H1 (cell line): ENCODE measurements around the gene ZGRF1. TPM values are rescaled to one million over a fixed set of nuclear protein-coding genes. Genes with fewer than 3 reads are reported as not detected.
A peak's percentile ranks its signal among the peaks of the same experiment; 100 is the strongest.

ENCODE experiments used
- CTCF ChIA-PET: fragments of 300-600 bp; sonication (Branson Sonifier 250); formaldehyde crosslinking; loops from one replicate; lab custom pipeline; 2021; ENCODE audit not compliant: partially characterized antibody; lab: Charles Lee
- POLR2A ChIA-PET: fragments of 300-600 bp; sonication (Branson Sonifier 250); formaldehyde crosslinking; loops from one replicate; lab custom pipeline; 2021; ENCODE audit warnings: inconsistent platforms; ENCODE audit not compliant: partially characterized antibody; lab: Charles Lee
- DNase-seq, 2 experiments: peaks; one replicate each; pipeline versions ENCODE4 v3.0.0 to v3.0.0-alpha.2; 2010 to 2022; ENCODE audit warnings: low spot score in 2 of 2, low read depth in 1 of 2, mixed read lengths in 1 of 2
- FAIRE-seq: peaks from 2 replicates; lab custom pipeline; 2011; peaks lifted over from hg19 to GRCh38; lab: Jason Lieb, UNC
- H2AFZ ChIP-seq: 2 replicates; pipeline ENCODE4 v1.8.1; 2012; ENCODE audit warnings: low read length, inconsistent platforms
- H2AK5ac ChIP-seq: 2 replicates; pipeline ENCODE4 v1.6.1; 2013; ENCODE audit warnings: low read depth, low read length
- H2BK120ac ChIP-seq: replicated peaks from 2 replicates; pipeline ENCODE3; 2013; ENCODE audit warnings: low read depth, low read length, inconsistent platforms
- H2BK12ac ChIP-seq: 2 replicates; pipeline ENCODE4 v1.6.1; 2013; ENCODE audit warnings: low read depth, low read length
- H2BK15ac ChIP-seq: 2 replicates; pipeline ENCODE4 v1.6.1; 2013; ENCODE audit warnings: low read length
- H2BK20ac ChIP-seq: 2 replicates; pipeline ENCODE4 v1.6.1; 2013; ENCODE audit warnings: low read length
- H2BK5ac ChIP-seq: 2 replicates; pipeline ENCODE4 v1.6.1; 2013; ENCODE audit warnings: low read depth, low read length
- H3K14ac ChIP-seq: 2 replicates; pipeline ENCODE4 v1.6.1; 2013; ENCODE audit warnings: inconsistent platforms; ENCODE audit not compliant: insufficient read length
- H3K18ac ChIP-seq: 2 replicates; pipeline ENCODE4 v1.6.1; 2013; ENCODE audit warnings: low read length; ENCODE audit errors: extremely low read depth
- H3K23ac ChIP-seq: 2 replicates; pipeline ENCODE4 v1.6.1; 2013; ENCODE audit warnings: inconsistent platforms; ENCODE audit not compliant: insufficient read length
- H3K23me2 ChIP-seq: 2 replicates; pipeline ENCODE4 v1.6.1; 2013; ENCODE audit warnings: low read depth, low read length
- H3K27ac ChIP-seq: 2 replicates; pipeline ENCODE4 v1.6.1; 2011; ENCODE audit warnings: low read depth, low read length, inconsistent platforms
- H3K27me3 ChIP-seq, 4 experiments: replicated peaks in 1 of 4; 1 replicate in 1 of 4; 2 replicates in 3 of 4; pipeline versions ENCODE4 v1.6.1 to v1.8.1; 2011 to 2013; ENCODE audit warnings: low read length in 3 of 4, mild to moderate bottlenecking in 3 of 4, inconsistent platforms in 2 of 4, mixed read lengths in 2 of 4, moderate library complexity in 1 of 4; ENCODE audit not compliant: control insufficient read depth in 3 of 4, insufficient read depth in 3 of 4; ENCODE audit errors: extremely low read depth in 1 of 4
- H3K36me3 ChIP-seq, 4 experiments: 2 replicates each; pipeline versions ENCODE4 v1.6.1 to v1.8.1; 2011 to 2013; ENCODE audit warnings: mild to moderate bottlenecking in 4 of 4, low read length in 3 of 4, moderate library complexity in 2 of 4, control low read depth in 1 of 4, inconsistent platforms in 1 of 4; ENCODE audit not compliant: insufficient read depth in 4 of 4, control insufficient read depth in 2 of 4
- H3K4ac ChIP-seq: replicated peaks from 2 replicates; pipeline ENCODE3; 2013; ENCODE audit warnings: low read length, low read depth, mixed read lengths, inconsistent platforms; ENCODE audit not compliant: insufficient read length
- H3K4me1 ChIP-seq, 4 experiments: replicated peaks in 1 of 4; 1 replicate in 1 of 4; 2 replicates in 3 of 4; pipeline versions ENCODE4 v1.6.1 to v1.8.1; 2011 to 2013; ENCODE audit warnings: low read length in 3 of 4, inconsistent platforms in 2 of 4, mixed read lengths in 1 of 4; ENCODE audit not compliant: insufficient read depth in 4 of 4, control insufficient read depth in 3 of 4
- H3K4me2 ChIP-seq, 2 experiments: 2 replicates each; pipeline versions ENCODE4 v1.6.1 to v1.8.1; 2011 to 2013; ENCODE audit warnings: low read depth in 2 of 2, low read length in 2 of 2, control low read depth in 1 of 2, inconsistent platforms in 1 of 2, mild to moderate bottlenecking in 1 of 2; ENCODE audit not compliant: insufficient read depth in 1 of 2
- H3K4me3 ChIP-seq, 4 experiments: fragments of 200-600, 300-600 bp in 1 of 4; sonication (generic), shearing (Covaris generic), sonication (Bioruptor Twin) in 1 of 4; 2 replicates each; pipeline versions ENCODE4 v1.5.1 to v1.8.1; 2011 to 2016; ENCODE audit warnings: low read length in 4 of 4, low read depth in 3 of 4, control low read depth in 2 of 4, inconsistent platforms in 2 of 4, mild to moderate bottlenecking in 2 of 4, mixed read lengths in 1 of 4, moderate library complexity in 1 of 4; ENCODE audit not compliant: insufficient read depth in 2 of 4; ENCODE audit errors: extremely low read depth in 1 of 4
- H3K56ac ChIP-seq: replicated peaks from 2 replicates; pipeline ENCODE3; 2013; ENCODE audit warnings: low read depth, mild to moderate bottlenecking, mixed read lengths, low read length, inconsistent platforms; ENCODE audit not compliant: insufficient read length
- H3K79me1 ChIP-seq: 2 replicates; pipeline ENCODE4 v1.6.1; 2013; ENCODE audit warnings: low read depth, low read length, control low read depth
- H3K79me2 ChIP-seq, 2 experiments: 2 replicates each; pipeline versions ENCODE4 v1.6.1 to v1.8.1; 2012 to 2013; ENCODE audit warnings: low read length in 2 of 2, mild to moderate bottlenecking in 2 of 2, inconsistent platforms in 1 of 2; ENCODE audit not compliant: insufficient read depth in 2 of 2, control insufficient read depth in 1 of 2
- H3K9ac ChIP-seq, 4 experiments: replicated peaks in 1 of 4; 1 replicate in 1 of 4; 2 replicates in 3 of 4; pipeline versions ENCODE4 v1.6.1 to v1.8.1; 2011 to 2013; ENCODE audit warnings: low read depth in 3 of 4, low read length in 3 of 4, control low read depth in 2 of 4, mild to moderate bottlenecking in 2 of 4, moderate library complexity in 2 of 4, inconsistent platforms in 1 of 4; ENCODE audit errors: extremely low read depth in 1 of 4
- H3K9me3 ChIP-seq, 2 experiments: 2 replicates each; pipeline versions ENCODE4 v1.6.1 to v1.8.1; 2012 to 2013; ENCODE audit warnings: mild to moderate bottlenecking in 2 of 2, moderate library complexity in 2 of 2, control low read depth in 1 of 2, inconsistent platforms in 1 of 2, low read depth in 1 of 2, low read length in 1 of 2, mixed read lengths in 1 of 2; ENCODE audit not compliant: insufficient read depth in 2 of 2
- H4K20me1 ChIP-seq, 2 experiments: replicated peaks in 1 of 2; 2 replicates each; pipeline versions ENCODE3 to v1.8.1; 2011 to 2013; ENCODE audit warnings: inconsistent platforms in 2 of 2, low read length in 2 of 2, mild to moderate bottlenecking in 1 of 2; ENCODE audit not compliant: insufficient read depth in 2 of 2, control insufficient read depth in 1 of 2
- H4K5ac ChIP-seq: 2 replicates; pipeline ENCODE4 v1.6.1; 2013; ENCODE audit warnings: low read length, low read depth, mixed read lengths, inconsistent platforms; ENCODE audit not compliant: insufficient read length
- H4K8ac ChIP-seq: 2 replicates; pipeline ENCODE4 v1.8.0; 2013; ENCODE audit warnings: mild to moderate bottlenecking, moderate library complexity, low read length, inconsistent platforms; ENCODE audit not compliant: insufficient read depth; ENCODE audit errors: extremely low read depth
- H4K91ac ChIP-seq: replicated peaks from 2 replicates; pipeline ENCODE3; 2013; ENCODE audit warnings: low read length, mixed read lengths, inconsistent platforms; ENCODE audit not compliant: insufficient read length
- KDM5A ChIP-seq: fragments of 200-600 bp; IDR thresholded peaks from 2 replicates; pipeline ENCODE4 v1.7.1; 2012; ENCODE audit warnings: mild to moderate bottlenecking, low read length, inconsistent platforms, mixed read lengths
- SIN3A ChIP-seq, 2 experiments: IDR thresholded peaks in 1 of 2; conservative IDR thresholded peaks in 1 of 2; 2 replicates each; pipeline ENCODE4 v1.6.1; 2011 to 2012; ENCODE audit warnings: low read length in 2 of 2, improper control_type of control experiment in 1 of 2, low read depth in 1 of 2, mild to moderate bottlenecking in 1 of 2
- SP2 ChIP-seq: IDR thresholded peaks from 2 replicates; pipeline ENCODE4 v1.6.1; 2012; ENCODE audit warnings: mild to moderate bottlenecking, low read length, inconsistent platforms
- TAF7 ChIP-seq: optimal IDR thresholded peaks from 2 replicates; pipeline ENCODE3; 2011; ENCODE audit warnings: low read depth, mild to moderate bottlenecking, inconsistent platforms, low read length, moderate library complexity, borderline replicate concordance
- WGBS, 2 experiments: shearing (Covaris generic) in 1 of 2; methylation state at CpG; one replicate each; pipeline versions ENCODE4 v1.1.6 to v1.1.7; 2013 to 2015; ENCODE audit warnings: low lambda C conversion rate in 2 of 2, mixed read lengths in 2 of 2, inconsistent platforms in 1 of 2, low coverage in 1 of 2, missing lambda C conversion rate in 1 of 2; ENCODE audit not compliant: insufficient replicate concordance in 2 of 2, insufficient coverage in 1 of 2, insufficient read length in 1 of 2; ENCODE audit errors: extremely low coverage in 1 of 2, missing lambda C conversion rate in 1 of 2; 5-methylcytosine and 5-hydroxymethylcytosine counted together
- polyA plus RNA-seq, 7 experiments: library from polyadenylated mRNA; depleted of rRNA in 3 of 7; stranded (reverse) in 5 of 7; unstranded in 2 of 7; fragments of >200 nt in 5 of 7; fragments of 200-250 nt in 2 of 7; gene quantifications; 1 replicate in 5 of 7; 2 replicates in 1 of 7; 4 replicates in 1 of 7; pipeline versions ENCODE4 v1.2.1 to v1.2.3, GENCODE V29; 2011 to 2013; ENCODE audit warnings: missing spikeins in 2 of 7, mixed read lengths in 2 of 7
- total RNA-seq: library from RNA; stranded (reverse); fragmentation: NEBNext Ultra II Directional; extraction: Animal tissue kit (Norgen Biotek cat#: 25700); gene quantifications from 2 replicates; pipeline ENCODE4 v1.2.1, GENCODE V29; 2021

ZGRF1 gene
- total and polyA plus RNA-seq, 2 of the 8 experiments (the other 6 are each of a cell fraction or from before 2014, with no cell fraction given), result 12.0 to 44.6 TPM

DNA sequence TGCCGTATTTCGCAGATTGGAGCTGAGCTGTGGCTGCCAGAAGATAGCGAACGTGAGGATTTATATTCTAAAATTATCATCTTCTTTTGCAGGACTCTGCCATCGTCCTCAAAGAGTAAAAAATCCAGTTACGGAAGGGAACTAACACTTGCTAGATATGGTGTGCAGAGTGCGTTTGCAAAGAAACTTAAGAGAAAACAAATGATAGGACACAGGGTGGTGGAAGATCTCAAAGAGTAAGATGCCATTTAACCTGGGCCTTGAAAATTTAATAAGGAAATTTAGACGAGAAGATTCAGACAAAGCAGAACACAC is 800 bp upstream of the ZGRF1 start:
- no peaks in the 10 kb centered on the region for H3K27me3 ChIP-seq
- H3K36me3 ChIP-seq, result peaks cover 0 to 19% (median under 1%) of the 10 kb centered on the region in 4 experiments; a peak in 3 of 8 replicates
- no peak overlapping the region for H2AFZ ChIP-seq
- H2AK5ac ChIP-seq, result no peak overlapping the region
- POLR2A ChIA-PET, result interaction anchor here (0.8 to 5.1 kb wide), 7 partner anchors 9 to 128 kb away, joined by 3 to 54 read pairs (median 4); no protein-coding TSS in a partner anchor
- peaks cover 0 to 9% (median 1%) of the 10 kb centered on the region in 4 experiments; a peak in 2 of 7 replicates for H3K4me1 ChIP-seq
- peak overlapping the region; percentile 95 for H3K27ac ChIP-seq
- 2% methylated on average over 8 of the region's 8 CpGs; no CpG with 5 or more reads in 1 of the 2 experiments for WGBS, 2 experiments
- peak overlapping the region; percentile 25 for H3K56ac ChIP-seq
- no peak overlapping the region for H3K23ac ChIP-seq
- H2BK5ac ChIP-seq, result peak overlapping the region; percentile 68; the same call in 1 of the 2 replicates
- no peak overlapping the region for H2BK20ac ChIP-seq
- no peak overlapping the region for H3K18ac ChIP-seq
- H3K79me2 ChIP-seq, result peaks cover 14 to 86% of the 10 kb centered on the region in 2 experiments; a peak in 3 of 4 replicates
- no peak overlapping the region for H3K4ac ChIP-seq
- no peak overlapping the region for H4K8ac ChIP-seq
- no peak overlapping the region for H3K14ac ChIP-seq
- H3K4me2 ChIP-seq, result peak overlapping the region; percentile 66 to 77
- no peak overlapping the region for H4K91ac ChIP-seq
- H2BK12ac ChIP-seq, result no peak overlapping the region
- peak overlapping the region; percentile 26 for H2BK120ac ChIP-seq
- H3K79me1 ChIP-seq, result peaks cover 5% of the 10 kb centered on the region; the same call in 1 of the 2 replicates
- H3K9me3 ChIP-seq, result no peaks in the 10 kb centered on the region
- FAIRE-seq (no peak), DNase-seq (no peak)
- H4K20me1 ChIP-seq, result no peaks in the 10 kb centered on the region
- H4K5ac ChIP-seq, result peak overlapping the region; percentile 61
- CTCF ChIA-PET, result interaction anchor here (0.6 to 1.5 kb wide), 15 partner anchors 8 to 303 kb away, joined by 3 to 12 read pairs (median 3); no protein-coding TSS in a partner anchor
- H3K4me3 ChIP-seq, result peak overlapping the region; percentile 86 to 98 (median 96)
- peak overlapping the region; percentile 70 to 88 (median 86) for H3K9ac ChIP-seq
- no peaks in the 10 kb centered on the region; the same call in 1 of the 2 replicates for H3K23me2 ChIP-seq
- no peak overlapping the region for H2BK15ac ChIP-seq
- TF ChIP-seq KDM5A, result peak; percentile 11; the same call in 1 of the 2 replicates
- TF ChIP-seq TAF7, result no peak
- no peak for TF ChIP-seq SP2
- TF ChIP-seq SIN3A (conservative IDR thresholded peaks at IDR 0.05 in 1 of 2, IDR thresholded peaks at IDR 0.05 in 1 of 2; ENCODE audit: low read depth in 1 of 2, low read length in 2 of 2), result 0 out of 4 replicates have a peak, but pooled peaks of 1 of the 2 experiments have one; percentile 10
